ENCODE results near the gene RASSF5.

RASSF5 gene

GRCh38 chr1:206573762-206574161, 66.4 kb downstream of the RASSF5 start:
- TF ChIP-seq, protein P1, sequence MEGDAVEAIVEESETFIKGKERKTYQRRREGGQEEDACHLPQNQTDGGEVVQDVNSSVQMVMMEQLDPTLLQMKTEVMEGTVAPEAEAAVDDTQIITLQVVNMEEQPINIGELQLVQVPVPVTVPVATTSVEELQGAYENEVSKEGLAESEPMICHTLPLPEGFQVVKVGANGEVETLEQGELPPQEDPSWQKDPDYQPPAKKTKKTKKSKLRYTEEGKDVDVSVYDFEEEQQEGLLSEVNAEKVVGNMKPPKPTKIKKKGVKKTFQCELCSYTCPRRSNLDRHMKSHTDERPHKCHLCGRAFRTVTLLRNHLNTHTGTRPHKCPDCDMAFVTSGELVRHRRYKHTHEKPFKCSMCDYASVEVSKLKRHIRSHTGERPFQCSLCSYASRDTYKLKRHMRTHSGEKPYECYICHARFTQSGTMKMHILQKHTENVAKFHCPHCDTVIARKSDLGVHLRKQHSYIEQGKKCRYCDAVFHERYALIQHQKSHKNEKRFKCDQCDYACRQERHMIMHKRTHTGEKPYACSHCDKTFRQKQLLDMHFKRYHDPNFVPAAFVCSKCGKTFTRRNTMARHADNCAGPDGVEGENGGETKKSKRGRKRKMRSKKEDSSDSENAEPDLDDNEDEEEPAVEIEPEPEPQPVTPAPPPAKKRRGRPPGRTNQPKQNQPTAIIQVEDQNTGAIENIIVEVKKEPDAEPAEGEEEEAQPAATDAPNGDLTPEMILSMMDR (IDR thresholded peaks at IDR 0.05; ENCODE audit: low read depth, low read length, missing control alignments): no peak
- H3K4me3 ChIP-seq (ENCODE audit: low read depth, low read length): no peak overlapping the region
- no peak for DNase-seq (ENCODE audit: low read depth)

GRCh38 chr1:206575165-206575893, 68.0 kb downstream of the RASSF5 start:
- no peak for DNase-seq (ENCODE audit: low read depth)
- TF ChIP-seq, protein P1 (IDR thresholded peaks at IDR 0.05; ENCODE audit: low read depth, low read length, missing control alignments): no peak
- peak overlapping the region; percentile 6; the same call in 1 of the 2 replicates for H3K4me3 ChIP-seq (ENCODE audit: low read depth, low read length)

GRCh38 chr1:206575894-206576737, 68.8 kb downstream of the RASSF5 start:
- no peak for DNase-seq (ENCODE audit: low read depth)
- H3K4me3 ChIP-seq (ENCODE audit: low read depth, low read length): no peak overlapping the region; the same call in 1 of the 2 replicates

DNA sequence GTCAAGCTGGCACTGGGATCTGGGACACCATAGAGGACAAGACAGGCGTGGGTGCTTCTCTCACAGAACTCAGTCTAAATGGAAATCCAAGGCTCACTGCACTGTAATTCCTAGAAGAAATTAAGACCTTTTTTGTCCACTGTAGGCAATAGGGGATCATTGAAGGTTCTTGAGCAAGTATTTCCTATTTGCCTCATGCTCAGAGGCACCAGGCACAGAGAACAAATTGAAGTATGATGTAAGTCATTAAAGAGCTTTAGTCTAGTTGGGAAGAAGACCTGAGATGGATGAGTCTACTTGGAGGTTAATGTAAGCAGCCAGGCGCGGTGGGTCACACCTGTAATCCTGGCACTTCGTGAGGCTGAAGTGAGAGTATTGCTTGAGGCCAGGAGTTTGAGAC, 70.3 kb downstream of the RASSF5 start:
- H3K4me3 ChIP-seq (ENCODE audit: low read depth, low read length): no peak overlapping the region
- TF ChIP-seq, protein P1 (IDR thresholded peaks at IDR 0.05; ENCODE audit: low read depth, low read length, missing control alignments): no peak

More at GRCh38 chr1:206575894-206576737, 68.8 kb downstream of the RASSF5 start:
- TF ChIP-seq, protein P1 (IDR thresholded peaks at IDR 0.05; ENCODE audit: low read depth, low read length, missing control alignments): no peak

GRCh38 chr1:206578068-206578977, 71.0 kb downstream of the RASSF5 start:
- no peak overlapping the region for H3K4me3 ChIP-seq (ENCODE audit: low read depth, low read length)
- TF ChIP-seq, protein P1 (IDR thresholded peaks at IDR 0.05; ENCODE audit: low read depth, low read length, missing control alignments): no peak
- no peak for DNase-seq (ENCODE audit: low read depth)

More for the DNA sequence above, 70.3 kb downstream of the RASSF5 start:
- DNase-seq (ENCODE audit: low read depth): no peak

GRCh38 chr1:206578978-206579374, 71.6 kb downstream of the RASSF5 start:
- no peak for DNase-seq (ENCODE audit: low read depth)
- no peak overlapping the region for H3K4me3 ChIP-seq (ENCODE audit: low read depth, low read length)
- TF ChIP-seq, protein P1 (IDR thresholded peaks at IDR 0.05; ENCODE audit: low read depth, low read length, missing control alignments): no peak
